KMS-11 (cell line): ENCODE results near the gene SEMA3B.

Experiments
- H2AFZ ChIP-seq: fragments of 200-600 bp; sonication (generic); 2 replicates; pipeline ENCODE4 v1.6.1; 2016; ENCODE audit warnings: antibody characterized with exemption, mixed run types, low read depth
- H3K27ac ChIP-seq: fragments of 200-600 bp; sonication (generic); 2 replicates; pipeline ENCODE4 v1.6.1; 2016; ENCODE audit warnings: mild to moderate bottlenecking, mixed run types
- H3K27me3 ChIP-seq: fragments of 200-600 bp; sonication (generic); 2 replicates; pipeline ENCODE4 v1.6.1; 2017; ENCODE audit warnings: mild to moderate bottlenecking, low read depth, mixed run types, moderate library complexity; ENCODE audit not compliant: insufficient read depth
- H3K36me3 ChIP-seq: fragments of 200-600 bp; sonication (generic); 2 replicates; pipeline ENCODE4 v1.6.1; 2017; ENCODE audit warnings: mild to moderate bottlenecking, mixed run types; ENCODE audit not compliant: insufficient read depth
- H3K4me1 ChIP-seq: fragments of 200-600 bp; sonication (generic); 2 replicates; pipeline ENCODE4 v1.6.1; 2016; ENCODE audit warnings: mild to moderate bottlenecking, low read depth, mixed run types; ENCODE audit not compliant: poor library complexity, severe bottlenecking
- H3K4me2 ChIP-seq: fragments of 200-600 bp; sonication (generic); 2 replicates; pipeline ENCODE4 v1.7.0; 2016; ENCODE audit warnings: mild to moderate bottlenecking, mixed run types
- H3K4me3 ChIP-seq: fragments of 200-600 bp; sonication (generic); IDR thresholded peaks from 2 replicates; pipeline ENCODE4 v1.6.1; 2017; ENCODE audit warnings: low read depth, low read length, mixed read lengths; ENCODE audit not compliant: insufficient read depth
- H3K79me2 ChIP-seq: fragments of 200-600 bp; sonication (generic); 2 replicates; pipeline ENCODE4 v1.6.1; 2016; ENCODE audit warnings: low read depth, mixed run types; ENCODE audit not compliant: insufficient read depth
- H3K9ac ChIP-seq: fragments of 200-600 bp; sonication (generic); 2 replicates; pipeline ENCODE4 v1.6.1; 2016; ENCODE audit warnings: mild to moderate bottlenecking, mixed run types
- H4K20me1 ChIP-seq: fragments of 200-600 bp; sonication (generic); 2 replicates; pipeline ENCODE4 v1.6.1; 2016; ENCODE audit warnings: mild to moderate bottlenecking, mixed run types; ENCODE audit not compliant: insufficient read depth
- CTCF ChIP-seq: fragments of 200-600 bp; sonication (generic); conservative IDR thresholded peaks from 2 replicates; pipeline ENCODE4 v1.6.1; 2017; ENCODE audit warnings: low read depth, mild to moderate bottlenecking, antibody characterized with exemption, low read length, moderate library complexity, mixed read lengths

SEMA3B gene

GRCh38 chr3:50250514-50250913 lies 18.4 kb upstream of the SEMA3B start:
- Histone ChIP-seq H2AFZ (no peak overlapping the region), H3K4me3 (no peak overlapping the region), H3K36me3 (no peaks in the 10 kb centered on the region), H3K4me1 (peaks cover 11% of the 10 kb centered on the region), H3K79me2 (peaks cover 14% of the 10 kb centered on the region; the same call in 1 of the 2 replicates), H3K27me3 (no peaks in the 10 kb centered on the region), H3K27ac (no peak overlapping the region), H3K4me2 (no peak overlapping the region), H4K20me1 (no peaks in the 10 kb centered on the region), H3K9ac (no peak overlapping the region)
- no peak for TF ChIP-seq CTCF

GRCh38 chr3:50251220-50251619 lies 17.7 kb upstream of the SEMA3B start:
- Histone ChIP-seq H3K9ac (no peak overlapping the region), H2AFZ (no peak overlapping the region), H4K20me1 (no peaks in the 10 kb centered on the region), H3K36me3 (no peaks in the 10 kb centered on the region), H3K27ac (no peak overlapping the region), H3K27me3 (no peaks in the 10 kb centered on the region), H3K79me2 (peaks cover 14% of the 10 kb centered on the region; the same call in 1 of the 2 replicates), H3K4me1 (peaks cover 11% of the 10 kb centered on the region), H3K4me2 (no peak overlapping the region), H3K4me3 (no peak overlapping the region)
- no peak for TF ChIP-seq CTCF

DNA sequence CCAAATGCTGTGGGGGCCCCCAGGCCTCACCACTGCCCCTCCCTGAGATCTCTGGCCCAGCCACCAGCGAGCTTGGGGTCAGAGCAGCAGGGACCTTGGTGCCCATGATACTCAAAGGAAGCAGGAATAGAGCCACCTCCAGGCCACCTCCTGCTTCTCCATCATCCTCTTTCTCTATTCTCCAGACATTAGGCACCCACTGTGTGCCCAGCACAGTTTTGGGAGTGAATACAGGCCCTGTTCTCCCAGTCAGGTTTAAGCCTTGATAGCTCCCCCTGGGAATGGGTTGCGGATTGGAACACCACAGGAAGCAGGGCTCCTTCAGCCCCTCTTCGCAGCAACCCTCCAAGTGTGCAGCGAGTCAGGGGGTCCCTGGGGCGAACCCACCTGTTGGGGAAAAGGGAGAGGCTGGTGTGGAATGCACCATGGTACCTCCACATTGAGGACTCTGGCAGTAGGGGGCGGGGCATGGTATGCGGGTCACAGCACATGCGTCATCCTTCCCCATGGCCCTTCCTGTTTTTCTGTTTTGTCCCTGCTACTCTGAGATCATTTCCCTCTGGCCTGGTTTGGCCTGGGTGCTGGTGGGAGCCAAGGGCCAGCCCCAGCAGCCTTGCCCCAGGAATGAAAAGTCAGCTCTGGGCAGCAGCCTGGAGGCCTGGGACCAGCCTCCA lies 14.2 kb upstream of the SEMA3B start:
- Histone ChIP-seq H3K4me2 (no peak overlapping the region), H3K9ac (no peak overlapping the region), H3K4me3 (no peak overlapping the region), H2AFZ (no peak overlapping the region), H3K27me3 (no peaks in the 10 kb centered on the region), H3K79me2 (no peaks in the 10 kb centered on the region), H3K36me3 (no peaks in the 10 kb centered on the region), H4K20me1 (no peaks in the 10 kb centered on the region), H3K4me1 (no peaks in the 10 kb centered on the region), H3K27ac (no peak overlapping the region)
- TF ChIP-seq CTCF: no peak

DNA sequence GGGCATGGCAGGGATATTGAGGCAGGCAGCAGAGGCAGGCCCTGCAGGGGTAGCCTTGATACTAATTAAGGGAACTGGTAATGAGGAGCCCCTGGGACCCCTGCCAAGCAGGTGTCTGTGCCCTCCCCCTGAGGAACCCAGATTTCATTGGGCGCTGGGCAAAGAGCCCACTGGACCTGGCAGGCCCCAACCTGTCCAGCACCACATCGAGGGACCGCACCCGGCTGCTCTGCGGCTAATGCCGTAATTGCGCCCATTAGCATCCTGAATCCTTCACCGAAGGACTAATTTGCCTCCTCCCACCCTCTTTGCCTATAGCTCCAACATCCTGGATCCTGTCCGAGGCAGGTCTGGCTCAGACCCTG lies 13.7 kb upstream of the SEMA3B start:
- no peak overlapping the region for H2AFZ ChIP-seq
- H3K27me3 ChIP-seq: no peaks in the 10 kb centered on the region
- no peaks in the 10 kb centered on the region for H3K4me1 ChIP-seq
- H3K27ac ChIP-seq: no peak overlapping the region
- H3K4me2 ChIP-seq: no peak overlapping the region
- no peaks in the 10 kb centered on the region for H3K36me3 ChIP-seq
- H3K79me2 ChIP-seq: no peaks in the 10 kb centered on the region
- no peak overlapping the region for H3K4me3 ChIP-seq
- no peak overlapping the region for H3K9ac ChIP-seq
- no peak for TF ChIP-seq CTCF
- H4K20me1 ChIP-seq: no peaks in the 10 kb centered on the region
